Stimulated activated CD4-positive, alpha-beta T cell treated with anti-CD3 and anti-CD28 coated beads, Interleukin-12 subunit alpha, Interleukin-12 subunit beta, amount 100 ng/mL, for 4 hours (primary cell): ENCODE results near the gene KLF1.
"Not testable (repeated sequence)": the region's sequence is repeated elsewhere in the genome, so short reads cannot be mapped to it uniquely, and the experiment has no call there.

Experiments
- DNase-seq: peaks from one replicate; pipeline ENCODE4 v3.0.0-alpha.2; 2020

KLF1 gene

DNA sequence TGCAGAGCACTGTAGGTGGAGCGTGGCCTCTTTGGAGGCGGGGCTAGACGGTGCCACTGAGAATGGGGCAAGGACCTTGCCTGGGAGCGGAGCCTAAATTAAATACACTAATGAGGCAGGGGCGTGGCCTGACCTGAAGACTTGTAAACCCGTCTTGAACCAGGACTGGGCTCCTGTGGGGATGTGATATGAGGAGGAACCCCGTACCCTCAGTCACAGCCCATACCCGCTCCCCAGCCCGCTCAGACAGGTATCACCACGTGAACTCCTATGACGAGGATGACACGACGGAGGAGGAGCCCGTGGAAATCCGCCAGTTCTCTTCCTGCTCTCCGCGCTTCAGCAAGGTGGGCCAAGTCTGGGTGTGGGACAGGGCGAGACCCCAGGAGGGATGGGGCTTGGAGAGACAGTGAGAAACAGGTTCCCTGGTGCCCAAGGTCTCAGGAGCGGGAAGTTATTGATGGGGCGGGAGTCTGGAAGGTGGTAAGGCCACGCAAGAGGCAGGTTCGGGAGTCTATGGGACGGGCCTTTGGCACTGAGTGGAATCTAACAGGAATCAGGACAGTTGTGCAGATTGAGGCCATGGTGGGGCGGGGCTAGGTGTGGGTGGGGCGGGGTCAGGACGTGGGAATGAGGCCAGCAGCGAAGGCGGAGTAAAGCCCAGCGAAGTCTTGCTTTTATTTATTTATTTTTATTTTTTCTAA lies 20.4 kb downstream of the KLF1 start:
- no peak for DNase-seq

DNA sequence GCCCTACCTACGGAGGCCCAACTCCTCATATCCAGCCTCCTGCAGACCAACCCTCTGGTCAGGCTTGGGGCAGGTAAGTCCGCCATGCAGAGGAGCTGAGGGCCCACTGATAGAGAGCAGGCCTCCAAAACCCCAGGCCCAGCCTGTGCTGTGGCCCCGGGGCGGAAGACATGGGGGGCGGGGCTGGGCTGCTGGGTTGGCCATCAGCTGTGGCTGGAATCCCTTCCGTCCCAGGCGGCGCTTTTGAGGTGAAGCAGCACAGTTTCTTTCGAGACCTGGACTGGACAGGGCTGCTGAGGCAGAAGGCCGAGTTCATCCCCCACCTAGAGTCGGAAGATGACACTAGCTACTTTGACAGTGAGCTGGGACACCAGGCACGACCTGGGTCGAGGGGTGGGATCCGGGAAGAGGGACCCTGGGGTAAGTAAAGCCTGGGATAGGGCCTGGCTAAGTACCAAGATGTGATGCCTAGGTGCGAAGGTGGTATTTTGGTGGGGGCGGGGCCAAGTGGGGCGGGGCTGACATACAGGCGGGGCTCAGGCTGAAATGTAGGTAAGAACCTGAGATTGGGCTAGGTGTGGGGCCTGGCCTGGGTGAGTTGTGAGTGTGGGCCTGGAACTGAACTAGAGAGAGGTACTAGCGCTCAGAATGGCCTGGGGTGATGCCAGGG lies 21.1 kb downstream of the KLF1 start:
- DNase-seq, result no peak

DNA sequence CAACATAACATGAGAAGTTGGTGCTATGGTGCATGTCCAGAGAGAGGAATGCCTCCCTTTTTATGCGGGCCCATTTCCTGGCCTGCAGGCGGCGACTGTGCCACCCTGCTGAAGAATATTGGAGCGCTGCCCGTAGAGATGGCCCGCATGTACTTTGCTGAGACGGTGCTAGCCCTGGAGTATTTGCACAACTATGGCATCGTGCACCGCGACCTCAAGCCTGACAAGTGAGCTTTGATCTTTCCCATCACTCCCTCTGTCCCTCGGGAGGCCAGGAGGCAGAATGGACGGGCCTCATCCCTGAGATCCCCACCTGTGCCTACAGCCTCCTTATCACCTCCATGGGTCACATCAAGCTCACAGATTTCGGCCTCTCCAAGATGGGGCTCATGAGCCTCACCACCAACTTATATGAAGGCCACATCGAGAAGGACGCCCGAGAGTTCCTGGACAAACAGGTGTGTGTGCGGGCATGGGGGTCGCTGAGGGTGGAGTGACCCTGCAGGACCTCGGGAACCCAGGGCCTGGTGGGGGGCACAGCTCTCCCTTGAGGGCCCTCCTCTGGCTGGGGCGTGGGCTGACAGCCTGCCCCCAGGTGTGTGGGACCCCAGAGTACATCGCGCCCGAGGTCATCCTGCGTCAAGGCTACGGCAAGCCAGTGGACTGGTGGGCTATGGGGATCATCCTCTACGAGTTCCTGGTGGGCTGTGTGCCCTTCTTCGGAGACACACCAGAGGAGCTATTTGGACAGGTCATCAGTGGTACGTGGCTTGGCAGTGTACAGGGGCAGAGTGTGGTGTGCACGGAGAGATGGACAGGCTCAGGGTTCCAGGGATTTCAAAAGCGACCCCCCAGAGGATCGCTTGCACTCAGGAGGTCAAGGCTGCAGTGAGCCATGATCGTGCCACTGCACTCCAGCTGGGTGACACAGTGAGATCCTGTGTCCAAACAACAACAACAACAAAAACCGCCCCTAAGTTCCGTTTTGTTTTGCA lies 22.0 kb downstream of the KLF1 start:
- DNase-seq, result no peak

DNA sequence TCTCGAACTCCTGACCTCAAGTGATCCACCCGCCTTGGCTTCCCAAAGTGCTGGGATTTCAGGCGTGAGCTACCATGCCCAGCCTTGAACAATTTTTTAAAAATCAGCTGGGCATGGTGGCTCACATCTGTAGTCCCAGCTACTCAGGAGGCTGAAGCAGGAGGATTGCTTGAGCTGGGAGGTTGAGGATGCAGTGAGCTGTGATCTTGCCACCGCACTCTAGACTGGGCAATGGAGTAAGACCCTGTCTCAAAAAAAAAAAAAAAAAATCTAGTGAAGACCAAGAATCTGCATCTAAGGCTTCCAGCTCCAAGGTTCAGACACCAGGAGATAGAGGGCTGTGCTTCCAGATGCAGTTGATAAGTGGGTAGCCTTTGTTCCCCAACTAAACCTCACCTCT lies 22.9 kb downstream of the KLF1 start:
- DNase-seq, result no peak

DNA sequence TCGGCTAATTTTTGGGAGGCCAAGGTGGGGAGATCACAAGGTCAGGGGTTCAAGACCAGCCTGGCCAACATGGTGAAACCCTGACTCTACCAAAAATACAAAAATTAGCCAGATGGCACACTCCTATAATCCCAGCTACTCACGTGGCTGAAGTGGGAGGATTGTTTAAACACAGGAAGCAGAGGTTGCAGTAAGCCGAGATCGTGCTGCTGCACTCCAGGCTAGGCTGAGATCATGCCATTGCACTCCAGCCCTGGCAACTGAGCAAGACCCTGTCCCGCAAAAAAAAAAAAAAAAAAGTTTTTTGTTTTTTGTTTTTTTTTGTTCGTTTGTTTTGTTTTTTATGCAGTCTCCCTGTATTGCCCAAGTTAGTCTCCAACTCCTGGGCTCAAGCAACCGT lies 27.5 kb downstream of the KLF1 start:
- DNase-seq, result no peak

DNA sequence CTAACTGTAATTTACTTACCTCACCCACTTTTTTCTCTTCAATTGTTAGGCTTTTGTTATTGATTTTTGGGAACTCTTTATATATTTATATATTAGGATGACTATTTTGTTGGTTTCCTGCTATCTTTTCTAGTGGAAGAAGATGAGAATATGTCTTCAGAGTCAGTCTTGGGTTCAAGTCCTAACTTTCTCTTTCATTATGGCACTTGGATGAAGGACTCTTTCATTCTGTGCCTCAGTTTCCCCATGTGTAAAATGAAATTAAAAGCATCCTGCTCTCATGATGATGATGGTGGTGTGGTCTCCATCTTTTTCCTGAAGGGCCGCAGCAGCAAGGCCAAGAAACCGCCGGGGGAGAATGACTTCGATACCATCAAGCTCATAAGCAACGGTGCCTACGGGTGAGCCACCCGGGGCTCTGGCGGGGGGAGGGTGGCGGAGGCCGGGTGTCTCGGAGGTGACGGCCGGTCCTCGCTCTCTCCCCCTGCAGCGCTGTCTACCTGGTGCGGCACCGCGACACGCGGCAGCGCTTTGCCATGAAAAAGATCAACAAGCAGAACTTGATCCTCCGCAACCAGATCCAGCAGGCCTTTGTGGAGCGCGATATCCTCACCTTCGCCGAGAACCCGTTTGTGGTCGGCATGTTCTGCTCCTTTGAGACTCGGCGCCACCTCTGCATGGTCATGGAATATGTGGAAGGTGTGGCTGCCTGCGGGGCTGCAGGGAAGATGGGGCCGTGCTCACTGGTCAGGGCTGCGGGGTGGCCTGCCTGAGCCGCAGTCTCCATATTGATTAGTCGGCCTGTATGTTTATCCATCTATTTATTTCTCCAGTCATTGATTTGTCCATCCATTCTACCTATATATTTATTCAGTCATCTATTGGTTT lies 28.7 kb downstream of the KLF1 start:
- DNase-seq, result no peak

DNA sequence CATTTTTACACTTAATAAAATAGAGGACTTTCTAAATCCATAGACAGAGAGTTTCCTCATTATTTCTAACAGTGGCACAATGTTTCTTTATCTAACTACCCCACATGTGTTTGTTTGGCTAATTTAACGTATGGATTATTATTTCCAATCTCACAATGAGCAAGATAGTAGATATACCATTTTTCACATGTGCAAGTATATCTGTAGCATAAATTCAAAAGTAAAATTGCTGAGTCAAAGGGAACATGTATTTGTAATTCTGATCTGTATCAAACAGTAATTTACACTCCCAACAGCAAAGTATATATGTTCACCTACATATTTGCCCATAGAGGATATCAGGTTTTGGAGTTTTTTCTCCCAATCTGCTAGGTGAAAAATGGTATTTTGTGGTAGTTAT lies 30.3 kb downstream of the KLF1 start:
- DNase-seq, result no peak

DNA sequence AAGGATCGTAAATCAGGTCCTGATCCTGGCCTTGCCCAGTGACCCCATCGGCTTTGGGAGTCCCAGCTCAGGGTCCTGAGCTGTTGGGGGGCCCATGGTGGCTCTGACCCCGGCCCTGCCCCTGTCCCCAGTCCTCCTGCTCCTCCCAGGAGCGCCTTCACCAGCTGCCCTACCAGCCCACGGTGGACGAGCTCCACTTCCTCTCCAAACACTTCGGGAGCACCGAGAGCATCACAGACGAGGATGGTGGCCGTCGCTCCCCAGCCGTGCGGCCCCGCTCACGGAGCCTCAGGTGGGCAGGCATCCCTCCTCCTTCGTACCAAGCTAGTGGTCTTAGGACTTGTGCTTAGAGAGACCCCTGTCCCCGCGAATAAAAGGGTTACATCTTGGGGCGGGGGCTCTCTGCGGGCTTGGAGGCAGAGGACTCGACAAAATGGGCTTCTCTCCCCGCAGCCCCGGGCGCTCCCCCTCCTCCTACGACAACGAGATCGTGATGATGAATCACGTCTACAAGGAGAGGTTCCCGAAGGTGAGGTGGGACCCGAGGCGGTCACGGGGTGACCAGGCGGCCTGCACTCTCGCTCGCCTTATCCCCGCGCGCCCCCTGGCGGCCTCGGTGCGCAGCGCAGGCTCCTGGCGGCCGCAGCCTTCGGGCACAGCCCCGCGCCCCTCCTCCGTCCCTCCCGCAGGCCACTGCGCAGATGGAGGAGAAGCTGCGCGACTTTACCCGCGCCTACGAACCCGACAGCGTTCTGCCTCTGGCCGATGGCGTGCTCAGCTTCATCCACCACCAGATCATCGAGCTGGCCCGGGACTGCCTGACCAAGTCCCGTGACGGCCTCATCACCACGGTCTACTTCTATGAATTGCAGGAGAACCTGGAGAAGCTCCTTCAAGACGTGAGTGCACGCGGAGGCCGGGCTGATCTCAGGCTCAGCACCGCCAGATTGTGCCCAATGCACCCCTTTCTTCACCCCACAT lies 39.6 kb downstream of the KLF1 start:
- DNase-seq, result peak; percentile 88

DNA sequence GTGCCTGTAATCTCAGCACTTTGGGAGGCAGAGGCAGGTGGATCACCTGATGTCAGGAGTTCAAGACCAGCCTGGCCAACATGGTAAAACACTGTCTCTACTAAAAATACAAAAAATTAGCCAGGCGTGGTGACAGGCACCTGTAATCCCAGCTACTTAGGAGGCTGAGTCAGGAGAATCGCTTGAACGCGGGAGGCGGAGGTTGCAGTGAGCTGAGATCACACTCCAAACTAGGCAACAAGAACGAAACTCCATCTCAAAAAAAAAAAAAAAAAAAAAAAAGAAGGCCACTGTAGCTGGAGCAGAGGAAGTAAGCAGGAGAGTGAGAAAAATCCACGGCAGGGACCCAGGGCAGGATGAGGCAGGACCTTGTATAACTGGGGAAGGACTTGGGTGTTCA lies 40.4 kb downstream of the KLF1 start:
- not testable (repeated sequence) for DNase-seq

DNA sequence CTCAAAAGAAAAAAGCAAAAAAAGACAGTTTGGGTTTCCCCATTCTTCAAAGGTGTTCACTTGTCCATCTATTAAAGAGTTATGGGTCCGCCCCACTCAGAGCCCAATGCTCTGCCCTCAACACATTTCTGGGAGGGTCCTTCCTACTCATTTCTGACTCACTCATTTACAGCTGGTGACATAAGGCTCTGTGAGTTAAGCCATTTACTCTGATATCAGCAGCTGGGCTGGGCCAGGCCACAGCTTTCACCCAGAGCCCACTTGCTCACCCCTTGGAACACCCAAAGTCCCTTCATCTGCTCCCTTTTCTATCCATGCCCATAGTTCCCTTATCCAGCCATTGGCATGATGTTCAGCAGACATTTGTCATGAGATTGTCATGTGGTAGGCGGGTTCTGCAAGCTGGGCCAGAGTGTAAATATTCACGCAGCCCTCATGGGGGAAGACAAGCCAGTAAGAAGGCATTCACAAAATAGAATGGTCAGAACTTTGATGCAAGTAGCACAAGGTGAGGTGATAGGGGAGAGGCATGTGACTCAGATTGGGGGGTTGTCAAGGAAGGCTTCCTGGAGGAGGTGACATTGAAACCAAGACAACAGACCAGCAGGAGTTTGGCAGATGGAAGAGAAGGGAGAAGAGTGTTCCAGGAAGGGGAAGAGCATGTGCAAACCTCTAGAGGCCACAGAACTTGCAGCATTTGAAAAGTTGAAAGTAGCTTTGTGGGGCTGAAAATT lies 42.8 kb downstream of the KLF1 start:
- DNase-seq, result no peak

DNA sequence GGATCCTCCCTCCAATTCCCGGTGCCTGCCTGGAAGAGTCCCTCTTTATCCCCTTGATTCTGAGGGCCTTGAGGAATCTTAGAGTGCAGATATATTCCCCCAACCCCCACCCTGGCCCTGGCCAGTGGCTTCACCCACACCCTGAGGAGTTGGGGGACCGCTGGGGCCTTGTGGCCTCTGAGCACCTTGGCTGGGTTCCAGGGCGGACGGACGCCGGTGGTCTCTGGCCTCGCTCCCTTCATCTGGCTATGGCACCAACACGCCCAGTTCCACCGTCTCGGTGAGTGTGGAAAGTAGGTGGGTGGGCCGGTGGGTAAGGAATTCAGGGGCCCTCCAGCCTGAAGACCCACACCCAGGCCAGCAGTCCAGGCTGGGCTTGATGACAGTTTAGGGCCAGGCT lies 43.7 kb downstream of the KLF1 start:
- DNase-seq, result no peak

DNA sequence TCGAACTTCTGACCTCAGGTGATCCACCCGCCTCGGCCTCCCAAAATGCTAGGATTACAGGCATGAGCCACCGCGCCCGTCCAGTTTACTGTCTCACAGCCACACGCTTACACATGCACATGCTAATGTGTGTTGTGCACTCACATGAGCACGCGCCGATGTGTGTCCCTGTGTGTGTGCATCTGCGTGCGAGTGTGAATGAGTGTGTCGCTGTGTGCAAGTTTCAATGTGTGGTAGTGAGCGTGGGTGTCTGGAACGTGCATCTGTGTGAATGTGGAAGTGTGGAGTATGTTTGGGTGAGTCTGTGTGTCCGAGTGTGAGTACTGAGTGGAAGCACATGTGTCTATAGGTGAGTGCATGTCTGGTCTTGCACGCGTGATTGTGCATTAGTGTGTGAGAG lies 44.5 kb downstream of the KLF1 start:
- DNase-seq, result no peak

DNA sequence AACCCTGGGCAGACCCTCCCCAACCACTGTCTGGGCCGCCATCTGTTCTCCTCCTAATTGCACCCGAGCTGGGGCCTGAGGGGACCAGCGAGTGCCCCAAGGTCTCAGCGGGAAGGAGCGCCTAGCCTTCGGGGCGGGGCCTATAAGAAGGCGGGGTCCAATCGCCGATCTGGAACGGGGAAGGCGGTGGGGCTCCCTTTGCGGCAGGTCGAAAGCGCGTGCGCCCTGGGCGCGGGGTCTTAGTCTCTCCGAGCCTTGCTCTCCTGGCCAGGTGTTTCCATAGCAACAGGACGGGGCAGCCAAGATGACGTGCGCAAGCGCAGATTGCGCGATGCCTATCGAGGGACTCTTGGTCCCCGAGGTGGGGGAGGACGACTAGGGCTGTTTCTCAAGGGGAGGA lies 45.9 kb downstream of the KLF1 start:
- DNase-seq, result no peak

DNA sequence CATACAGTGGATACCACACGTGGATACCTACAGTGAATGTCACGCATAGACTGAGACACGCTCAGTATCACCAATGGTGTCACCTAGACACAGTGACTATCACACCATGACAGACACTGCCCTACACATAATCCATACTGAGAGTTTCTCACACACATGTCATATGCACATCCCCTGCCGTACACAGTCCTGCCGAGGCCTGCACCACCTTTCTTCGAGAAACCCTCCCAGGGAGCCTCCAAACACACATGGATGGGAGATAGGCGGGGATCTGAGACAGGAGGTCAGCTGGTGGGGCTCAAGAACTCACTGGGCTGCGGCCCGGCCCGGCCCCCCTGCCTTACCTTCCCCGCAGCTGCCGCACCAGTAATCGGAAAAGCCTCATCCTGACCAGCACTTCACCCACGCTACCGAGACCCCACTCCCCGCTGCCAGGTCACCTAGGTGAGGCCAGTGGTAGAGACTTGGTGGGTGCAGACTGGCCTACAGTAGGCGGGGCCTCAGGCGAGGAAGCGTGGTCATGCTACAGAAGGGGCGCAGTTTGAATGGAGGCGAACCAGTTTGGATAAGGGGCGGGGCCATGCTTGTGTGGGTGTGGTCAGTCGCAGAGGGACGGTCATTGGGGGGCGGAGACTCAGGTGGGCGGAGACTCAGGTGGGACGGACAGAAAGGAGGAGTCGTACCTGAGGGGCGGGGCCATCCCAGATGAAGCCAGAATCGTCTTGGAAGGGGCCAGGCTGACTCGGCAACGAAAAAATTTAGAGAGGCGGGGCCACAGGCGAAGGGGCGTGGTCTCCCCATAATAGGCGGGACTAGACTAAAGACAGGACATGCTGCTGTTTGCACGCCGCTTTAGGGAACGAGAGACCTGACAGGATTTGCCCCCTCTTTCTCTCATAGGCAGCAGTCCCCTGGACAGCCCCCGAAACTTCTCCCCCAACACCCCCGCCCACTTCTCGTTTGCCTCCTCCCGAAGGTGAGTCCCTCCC lies 46.6 kb downstream of the KLF1 start:
- DNase-seq, result peak; percentile 19

DNA sequence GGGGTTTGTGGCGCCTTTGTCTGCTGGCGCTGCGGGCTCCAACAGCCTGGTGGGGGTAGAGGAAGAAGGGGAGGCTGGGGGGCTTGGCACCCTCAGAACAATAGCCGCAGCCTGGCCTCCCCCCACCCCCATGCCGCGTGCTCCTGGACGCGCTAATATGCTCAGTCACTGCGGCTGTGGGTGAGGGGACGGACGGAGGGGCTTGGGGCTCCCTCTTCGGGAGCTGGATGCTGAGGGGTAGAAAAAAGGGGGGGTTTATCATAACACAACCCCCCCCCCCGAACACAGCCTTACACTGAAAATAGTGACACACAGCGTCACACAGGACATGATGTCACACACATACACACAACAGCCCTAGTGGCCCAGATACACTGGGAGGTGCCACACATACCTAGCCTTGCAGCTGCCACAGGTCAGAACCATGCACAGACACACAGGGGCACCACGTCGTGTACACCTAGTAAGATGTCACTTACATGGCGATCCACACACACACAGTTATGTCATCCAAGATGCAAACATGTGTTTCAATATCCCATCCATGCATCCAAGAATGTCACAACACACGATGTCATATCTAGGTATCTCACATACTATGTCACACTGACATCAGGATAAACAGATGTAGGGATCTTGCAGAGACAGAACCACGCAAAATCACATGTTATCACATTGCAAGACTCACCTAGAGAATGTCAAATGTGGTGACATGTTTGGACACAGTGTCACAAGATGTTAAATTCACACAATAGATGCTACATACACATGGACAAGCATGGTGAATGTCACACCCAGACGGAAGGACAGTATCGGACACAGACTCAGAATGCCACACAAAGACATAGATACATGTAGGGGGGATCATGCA lies 47.9 kb downstream of the KLF1 start:
- no peak for DNase-seq

DNA sequence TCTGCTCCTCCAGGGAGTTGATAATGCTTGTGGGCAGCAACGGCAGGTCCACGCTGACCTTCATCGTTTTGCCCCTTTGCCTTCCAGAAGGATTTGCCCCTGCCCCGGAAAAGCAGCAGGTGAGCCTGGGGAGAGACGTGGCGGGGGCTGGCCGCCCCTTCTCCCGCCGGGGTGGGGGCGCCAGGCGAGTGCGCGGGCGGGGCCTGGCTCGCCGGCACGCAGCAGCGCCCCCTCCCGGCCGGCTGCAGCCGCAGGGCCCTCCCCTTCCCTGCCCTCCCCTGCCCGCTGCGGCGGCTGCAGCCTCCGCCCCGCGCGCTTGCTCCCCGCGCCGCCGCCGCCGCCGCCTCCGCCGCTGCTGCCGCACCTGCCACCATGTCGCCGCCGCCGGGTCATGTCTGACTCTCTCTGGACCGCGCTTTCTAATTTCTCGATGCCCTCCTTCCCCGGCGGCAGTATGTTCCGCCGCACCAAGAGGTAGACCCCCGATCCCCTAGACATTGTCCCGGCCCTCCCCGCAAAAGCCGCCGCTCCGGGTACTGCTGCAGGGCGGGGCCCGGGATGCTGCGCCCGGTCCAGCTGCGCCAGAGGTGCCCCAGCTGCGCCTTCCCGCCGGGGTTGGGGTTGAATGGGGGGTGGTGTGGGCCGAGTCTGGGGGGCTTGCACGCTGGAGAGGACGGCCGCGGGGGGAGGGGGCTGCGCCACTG lies 48.7 kb downstream of the KLF1 start, which contains the start of gene MAST1:
MAST1 (plus strand) TSS at position 334 of the 704 bp plus-strand sequence; CDS start at position 392, 58 bp downstream.
- peak; percentile 42 for DNase-seq

DNA sequence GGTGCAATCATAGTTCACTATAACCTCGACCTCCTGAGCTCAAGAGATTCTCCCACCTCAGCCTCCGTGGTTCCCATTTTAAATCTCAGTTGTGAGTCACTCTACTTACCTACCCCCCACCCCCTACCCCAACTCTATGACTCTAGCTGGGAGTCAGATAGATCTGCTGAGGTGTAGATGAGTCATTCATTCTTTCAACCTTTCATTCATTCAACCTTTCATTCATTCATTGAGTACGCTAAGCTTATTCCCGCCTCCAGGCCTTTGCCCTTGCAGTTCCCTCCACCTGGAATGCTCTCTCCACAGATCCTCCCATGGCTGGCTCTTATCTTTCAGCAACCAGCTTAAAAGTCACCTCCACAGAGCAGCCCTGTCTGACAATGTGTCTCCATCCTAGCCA lies 49.8 kb downstream of the KLF1 start:
- no peak for DNase-seq

DNA sequence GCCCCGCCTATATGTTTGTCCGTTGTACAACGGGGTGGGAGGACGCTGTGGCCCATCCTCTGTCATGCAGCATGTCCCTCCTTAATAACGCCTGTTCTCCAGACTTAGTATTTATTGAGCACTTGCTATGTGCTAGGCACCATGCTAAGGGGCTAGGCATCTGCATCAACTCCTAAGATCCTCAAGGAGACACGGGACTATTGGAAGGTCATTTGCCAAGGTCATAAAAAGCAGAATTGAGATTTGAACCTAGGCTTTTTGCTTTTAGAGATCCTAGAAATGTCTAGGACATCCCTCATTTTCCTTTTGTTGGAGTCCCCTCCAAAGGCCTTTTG lies 50.5 kb downstream of the KLF1 start:
- DNase-seq, result no peak
